Keratinocyte (primary cell): ENCODE data around the gene FBRSL1. TPM values are rescaled to one million over a fixed set of nuclear protein-coding genes. Genes with fewer than 3 reads are reported as not detected.

ENCODE experiments used
- DNase-seq: peaks from one replicate; pipeline ENCODE4 v3.0.0-alpha.2; 2011; ENCODE audit warnings: low read depth, missing footprints, low spot score
- FAIRE-seq: peaks from 2 replicates; lab custom pipeline; 2011; peaks lifted over from hg19 to GRCh38; lab: Jason Lieb, UNC
- H2AFZ ChIP-seq: 2 replicates; pipeline ENCODE4 v1.6.0; 2012; ENCODE audit warnings: low read length, control low read depth, inconsistent platforms; ENCODE audit not compliant: control insufficient read depth
- H3K27ac ChIP-seq: 2 replicates; pipeline ENCODE4 v1.5.1; 2011; ENCODE audit warnings: low read length; ENCODE audit not compliant: control insufficient read depth, insufficient read depth
- H3K27me3 ChIP-seq: 3 replicates; pipeline ENCODE4 v1.6.0; 2011; ENCODE audit warnings: low read length; ENCODE audit not compliant: control insufficient read depth, insufficient read depth; ENCODE audit errors: extremely low read depth
- H3K36me3 ChIP-seq, 2 experiments: 2 replicates in 1 of 2; 3 replicates in 1 of 2; pipeline ENCODE4 v1.5.1; 2011; ENCODE audit warnings: low read length in 2 of 2, mild to moderate bottlenecking in 1 of 2; ENCODE audit not compliant: control insufficient read depth in 2 of 2, insufficient read depth in 2 of 2; ENCODE audit errors: extremely low read depth in 1 of 2
- H3K4me1 ChIP-seq: 3 replicates; pipeline ENCODE4 v1.5.1; 2011; ENCODE audit warnings: low read length; ENCODE audit not compliant: control insufficient read depth, insufficient read depth; ENCODE audit errors: extremely low read depth
- H3K4me2 ChIP-seq: 3 replicates; pipeline ENCODE4 v1.6.0; 2011; ENCODE audit warnings: low read depth, low read length; ENCODE audit not compliant: control insufficient read depth, insufficient read depth; ENCODE audit errors: extremely low read depth
- H3K4me3 ChIP-seq, 3 experiments: fragments of 200-600 bp in 1 of 3; sonication (generic) in 1 of 3; 2 replicates in 2 of 3; 3 replicates in 1 of 3; pipeline ENCODE4 v1.5.1; 2011 to 2016; ENCODE audit warnings: low read length in 3 of 3, mild to moderate bottlenecking in 3 of 3, control low read depth in 2 of 3, inconsistent platforms in 1 of 3, low read depth in 1 of 3, mixed read lengths in 1 of 3, mixed run types in 1 of 3, moderate library complexity in 1 of 3; ENCODE audit not compliant: control insufficient read depth in 2 of 3, insufficient read depth in 2 of 3; ENCODE audit errors: extremely low read depth in 1 of 3
- H3K79me2 ChIP-seq: 2 replicates; pipeline ENCODE4 v1.6.0; 2012; ENCODE audit warnings: low read length; ENCODE audit not compliant: control insufficient read depth, insufficient read depth
- H3K9ac ChIP-seq: 3 replicates; pipeline ENCODE4 v1.6.0; 2011; ENCODE audit warnings: low read length; ENCODE audit not compliant: control insufficient read depth, insufficient read depth; ENCODE audit errors: extremely low read depth
- H3K9me1 ChIP-seq: 3 replicates; pipeline ENCODE4 v1.6.0; 2011; ENCODE audit warnings: low read length; ENCODE audit not compliant: control insufficient read depth, insufficient read depth; ENCODE audit errors: extremely low read depth
- H3K9me3 ChIP-seq: 2 replicates; pipeline ENCODE4 v1.5.1; 2012; ENCODE audit warnings: low read depth, low read length; ENCODE audit not compliant: control insufficient read depth
- H4K20me1 ChIP-seq: 3 replicates; pipeline ENCODE4 v1.6.0; 2011; ENCODE audit warnings: low read length; ENCODE audit not compliant: control insufficient read depth, insufficient read depth; ENCODE audit errors: extremely low read depth
- CTCF ChIP-seq, 3 experiments: IDR thresholded peaks in 1 of 3; conservative IDR thresholded peaks in 1 of 3; optimal IDR thresholded peaks in 1 of 3; 2 replicates in 2 of 3; 3 replicates in 1 of 3; pipeline versions ENCODE3 to v1.5.1; 2011; ENCODE audit warnings: low read length in 3 of 3, mild to moderate bottlenecking in 3 of 3, moderate library complexity in 2 of 3, control low read depth in 1 of 3, inconsistent platforms in 1 of 3; ENCODE audit not compliant: insufficient read depth in 2 of 3; ENCODE audit errors: extremely low read depth in 1 of 3
- EZH2 ChIP-seq: IDR thresholded peaks from one replicate; pipeline ENCODE4 v1.6.1; 2012; ENCODE audit warnings: inconsistent platforms, mild to moderate bottlenecking, low read length, moderate library complexity
- dilution Hi-C: fragments of 300-500 bp; cut with MboI; formaldehyde crosslinking; loops from one replicate; pipeline ENCODE4 v1.7.0; 2020; ENCODE audit warnings: low sequenced_read_pairs; ENCODE audit not compliant: extremely low pct_ligation_motif_present
- polyA plus RNA-seq, 5 experiments: library from polyadenylated mRNA; depleted of rRNA in 3 of 5; stranded (reverse) in 3 of 5; stranded (forward) in 1 of 5; unstranded in 1 of 5; fragments of >200 nt; gene quantifications; 1 replicate in 1 of 5; 2 replicates in 3 of 5; 3 replicates in 1 of 5; pipeline versions ENCODE4 v1.2.1 to v1.2.3, GENCODE V29; 2011 to 2012; ENCODE audit warnings: missing spikeins in 2 of 5, low read depth in 1 of 5, low replicate concordance in 1 of 5

The FBRSL1 gene
- polyA plus RNA-seq, 1 donor (not counting 4 experiments of a cell fraction or from before 2014, with no cell fraction given) = 0.89 TPM

GRCh38 chr12:132495165-132495544, 5.2 kb downstream of the FBRSL1 start:
- Histone ChIP-seq H3K36me3 (no peaks in the 10 kb centered on the region), H3K79me2 (peaks cover 88% of the 10 kb centered on the region), H4K20me1 (peaks cover 61% of the 10 kb centered on the region), H3K9me1 (peaks cover 7% of the 10 kb centered on the region), H2AFZ (no peak overlapping the region), H3K27me3 (no peaks in the 10 kb centered on the region), H3K4me2 (no peak overlapping the region), H3K9me3 (no peaks in the 10 kb centered on the region), H3K27ac (no peak overlapping the region), H3K4me3 (no peak overlapping the region), H3K9ac (no peak overlapping the region), H3K4me1 (peaks cover 33% of the 10 kb centered on the region)
- FAIRE-seq (no peak), DNase-seq (no peak)
- dilution Hi-C loops = no loop called here
- TF ChIP-seq EZH2 = no peak
- no peak for TF ChIP-seq CTCF (optimal IDR thresholded peaks at IDR 0.05 in 1 of 3, IDR thresholded peaks at IDR 0.05 in 1 of 3, conservative IDR thresholded peaks at IDR 0.05 in 1 of 3; ENCODE audit: extremely low read depth in 1 of 3, insufficient read depth in 2 of 3, low read length in 3 of 3)

GRCh38 chr12:132495629-132496357, 5.8 kb downstream of the FBRSL1 start:
- H3K4me2 ChIP-seq = no peak overlapping the region
- H3K27ac ChIP-seq = no peak overlapping the region
- no peaks in the 10 kb centered on the region for H3K9me3 ChIP-seq
- peaks cover 33% of the 10 kb centered on the region for H3K4me1 ChIP-seq
- DNase-seq (no peak), FAIRE-seq (no peak)
- no peak overlapping the region for H3K9ac ChIP-seq
- peaks cover 61% of the 10 kb centered on the region for H4K20me1 ChIP-seq
- H2AFZ ChIP-seq = no peak overlapping the region
- peaks cover 92% of the 10 kb centered on the region for H3K79me2 ChIP-seq
- dilution Hi-C loops = no loop called here
- H3K4me3 ChIP-seq = no peak overlapping the region
- no peaks in the 10 kb centered on the region for H3K36me3 ChIP-seq
- peaks cover 7% of the 10 kb centered on the region for H3K9me1 ChIP-seq
- no peaks in the 10 kb centered on the region for H3K27me3 ChIP-seq
- TF ChIP-seq CTCF (optimal IDR thresholded peaks at IDR 0.05 in 1 of 3, IDR thresholded peaks at IDR 0.05 in 1 of 3, conservative IDR thresholded peaks at IDR 0.05 in 1 of 3; ENCODE audit: extremely low read depth in 1 of 3, insufficient read depth in 2 of 3, low read length in 3 of 3) = no peak
- no peak for TF ChIP-seq EZH2
